GM18519 (cell line): ENCODE data around the gene GTF2E1.
"Not testable (repeated sequence)": the region's sequence is repeated elsewhere in the genome, so short reads cannot be mapped to it uniquely, and the experiment has no call there.

ENCODE experiments used
- ATAC-seq: cut with Tn5 transposase; IDR thresholded peaks from one replicate; pipeline ENCODE4 v1.9.1; 2021; ENCODE audit warnings: mild to moderate bottlenecking, moderate library complexity; ENCODE audit not compliant: unreplicated experiment, low FRiP score

The GTF2E1 gene

DNA sequence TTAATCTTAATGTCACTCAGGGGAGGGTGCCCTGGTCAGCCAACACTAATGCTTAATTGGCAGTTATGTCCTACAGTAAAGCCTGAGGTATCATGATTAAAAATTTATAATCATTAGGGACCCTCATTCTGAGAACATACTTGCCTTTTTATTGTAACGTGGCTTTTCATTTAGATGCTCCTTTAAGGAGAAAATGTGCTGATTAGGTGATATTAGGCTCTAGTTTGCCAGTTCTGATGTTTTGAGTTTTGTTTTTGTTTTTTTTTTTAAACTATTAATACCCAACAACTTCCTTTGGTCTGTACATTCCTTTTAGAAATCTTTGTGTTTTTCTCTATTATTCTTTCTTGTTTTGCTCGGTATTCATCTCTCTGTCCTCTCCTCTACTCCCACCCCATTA lies 10.3 kb downstream of the GTF2E1 start:
- ATAC-seq: no peak

- no peak for ATAC-seq
These were observed 11.3 kb downstream of the GTF2E1 start for GRCh38 chr3:120753810-120754209.

DNA sequence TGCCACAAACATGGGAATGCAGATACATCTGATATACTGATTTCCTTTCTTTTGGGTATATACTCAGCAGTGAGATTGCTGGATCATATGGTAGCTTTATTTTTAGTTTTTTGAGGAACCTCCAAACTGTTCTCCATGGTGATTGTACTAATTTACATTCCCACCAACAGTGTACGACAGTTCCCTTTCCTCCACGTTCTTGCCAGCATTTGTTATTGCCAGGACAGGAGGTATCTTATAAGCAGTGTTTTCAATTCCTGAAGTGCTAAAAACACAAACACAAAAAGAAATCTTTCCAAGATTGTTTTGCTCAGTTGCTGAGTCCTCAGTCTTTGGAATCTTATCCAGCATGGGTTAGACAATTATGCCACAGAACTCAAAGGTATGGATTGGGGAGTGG lies 13.5 kb downstream of the GTF2E1 start:
- ATAC-seq: no peak

DNA sequence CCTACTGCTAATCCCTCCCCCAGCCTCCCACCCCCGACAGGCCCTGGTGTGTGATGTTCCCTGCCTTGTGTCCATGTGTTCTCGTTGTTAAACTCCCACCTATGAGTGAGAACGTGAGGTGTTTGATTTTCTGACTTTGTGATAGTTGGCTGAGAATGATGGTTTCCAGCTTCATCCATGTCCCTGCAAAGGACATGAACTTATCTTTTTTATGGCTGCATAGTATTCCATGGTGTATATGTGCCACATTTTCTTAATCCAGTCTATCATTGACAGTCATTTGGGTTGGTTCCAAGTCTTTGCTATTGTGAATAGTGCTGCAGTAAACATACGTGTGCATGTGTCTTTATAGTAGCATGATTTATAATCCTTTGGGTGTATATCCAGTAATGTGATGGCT lies 16.0 kb downstream of the GTF2E1 start:
- not testable (repeated sequence) for ATAC-seq

- ATAC-seq: no peak
These were observed 20.1 kb downstream of the GTF2E1 start for GRCh38 chr3:120762615-120763014.

DNA sequence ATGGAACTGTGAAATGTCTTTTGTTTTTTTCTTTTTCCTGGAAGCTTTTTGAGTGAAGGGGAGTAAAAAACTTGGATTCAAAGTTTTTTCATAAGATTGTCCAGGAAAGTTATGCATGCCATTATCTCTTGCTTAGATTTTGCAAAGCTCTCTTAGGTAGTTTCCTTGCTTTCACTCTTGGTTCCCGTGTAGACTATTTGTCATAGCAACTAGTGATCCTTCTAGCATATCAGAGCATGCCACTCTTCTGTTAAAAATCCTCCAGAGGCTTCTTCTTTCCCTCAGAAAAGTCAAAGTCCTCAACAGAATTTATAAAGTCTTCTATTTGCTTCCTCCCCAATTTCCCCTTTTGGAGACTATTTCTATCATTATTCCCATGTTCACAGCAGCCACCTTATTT lies 21.1 kb downstream of the GTF2E1 start:
- peak; percentile 81 for ATAC-seq

DNA sequence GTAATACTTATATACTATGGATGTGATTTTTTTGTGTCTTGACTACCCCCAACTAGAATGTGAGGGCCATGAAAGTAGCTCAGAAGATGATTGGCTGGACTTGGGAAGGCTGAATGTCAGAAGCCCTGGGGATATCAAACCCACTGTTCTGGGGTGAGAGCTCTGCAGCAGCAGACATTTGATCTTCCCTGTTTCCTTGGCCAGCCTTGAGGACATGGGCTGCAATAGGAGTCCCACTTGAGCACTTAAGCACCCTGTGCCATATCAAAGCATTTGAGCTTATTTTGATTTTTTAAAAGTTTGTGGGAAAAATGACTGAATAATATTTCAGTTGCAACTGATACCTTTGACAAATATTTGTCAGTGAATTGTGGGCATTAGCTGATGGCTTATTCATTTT lies 21.7 kb downstream of the GTF2E1 start:
- no peak for ATAC-seq

- ATAC-seq: peak; percentile 40
These were observed 23.4 kb downstream of the GTF2E1 start for GRCh38 chr3:120765830-120766493.

- ATAC-seq: no peak
These were observed 24.0 kb downstream of the GTF2E1 start for GRCh38 chr3:120766576-120766975.

DNA sequence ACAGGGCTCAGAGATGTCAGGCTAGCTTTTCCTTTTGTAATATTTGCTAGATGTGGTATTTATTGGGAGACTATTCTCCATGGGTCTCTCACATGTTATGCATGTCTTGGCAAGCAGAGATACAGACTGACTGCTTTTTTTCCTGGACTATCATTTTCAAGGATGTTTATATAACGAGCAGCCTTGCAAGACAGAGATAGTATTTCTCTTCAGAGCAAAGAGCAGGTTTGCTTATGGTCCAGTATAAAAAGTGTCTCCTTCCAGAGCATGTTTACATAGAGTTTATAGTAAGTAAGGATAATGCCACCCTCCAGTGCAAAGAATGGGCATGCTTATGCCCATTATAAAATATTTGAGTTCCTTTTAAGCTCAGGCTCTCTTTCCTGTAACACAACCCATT lies 24.6 kb downstream of the GTF2E1 start:
- ATAC-seq: no peak

DNA sequence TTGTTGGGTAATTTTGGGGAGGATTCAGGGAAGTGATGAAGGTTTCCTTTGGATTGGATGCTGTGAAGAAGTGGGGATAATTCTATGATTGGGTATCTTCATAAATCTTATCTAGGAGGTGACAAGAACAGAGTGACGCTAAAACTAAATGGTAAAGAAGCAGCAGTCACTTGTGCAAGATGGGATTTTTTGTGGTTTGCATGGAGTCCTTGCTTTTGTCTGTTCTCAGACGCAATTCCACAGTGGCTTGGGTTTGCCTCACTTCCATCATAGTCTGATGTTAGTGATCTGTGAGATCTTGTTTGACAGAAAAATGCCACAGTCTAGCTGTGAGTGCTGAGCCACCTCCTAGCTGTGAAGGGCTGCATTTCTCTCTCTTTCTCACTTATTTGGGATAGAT lies 26.9 kb downstream of the GTF2E1 start:
- ATAC-seq: no peak

DNA sequence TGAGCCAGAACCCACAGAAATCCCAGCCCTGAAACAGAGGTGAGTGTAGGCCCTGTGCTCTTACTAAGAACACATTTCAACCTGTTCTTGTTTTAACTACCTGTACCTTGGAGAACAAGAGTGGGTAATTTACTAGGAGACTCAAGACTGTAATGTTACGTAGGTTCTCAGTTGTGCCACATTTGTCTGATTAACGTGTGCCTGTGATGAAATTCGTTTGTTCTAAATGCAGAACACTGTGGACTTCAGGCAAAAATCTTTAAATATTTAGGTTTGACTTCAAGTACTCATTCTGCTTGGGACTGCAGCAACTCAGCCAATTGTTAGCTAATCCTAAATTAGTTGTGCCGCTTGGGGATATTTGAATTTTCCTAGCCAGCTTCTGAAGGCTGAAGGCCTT lies 28.3 kb downstream of the GTF2E1 start:
- no peak for ATAC-seq

DNA sequence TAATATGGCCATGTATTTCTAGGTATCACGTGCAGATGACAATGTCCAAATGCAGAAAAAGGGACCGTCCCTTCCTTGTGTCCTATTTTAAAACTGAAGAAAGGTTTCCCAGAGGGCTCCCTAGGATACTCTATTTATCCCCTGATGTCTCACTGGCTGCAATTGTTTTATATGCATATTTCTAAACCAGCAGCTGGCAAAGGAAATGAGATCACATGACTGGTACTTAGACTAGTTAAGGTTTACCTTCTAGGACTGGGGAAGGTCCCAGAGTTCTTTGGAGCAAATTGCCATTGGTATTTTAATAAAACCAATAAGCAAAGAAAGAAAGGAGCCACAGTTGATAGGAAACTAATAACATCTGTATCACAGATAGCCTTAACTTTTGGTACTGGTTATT lies 29.5 kb downstream of the GTF2E1 start:
- ATAC-seq: no peak

- no peak for ATAC-seq
These were observed 31.4 kb downstream of the GTF2E1 start for GRCh38 chr3:120773932-120774331.

DNA sequence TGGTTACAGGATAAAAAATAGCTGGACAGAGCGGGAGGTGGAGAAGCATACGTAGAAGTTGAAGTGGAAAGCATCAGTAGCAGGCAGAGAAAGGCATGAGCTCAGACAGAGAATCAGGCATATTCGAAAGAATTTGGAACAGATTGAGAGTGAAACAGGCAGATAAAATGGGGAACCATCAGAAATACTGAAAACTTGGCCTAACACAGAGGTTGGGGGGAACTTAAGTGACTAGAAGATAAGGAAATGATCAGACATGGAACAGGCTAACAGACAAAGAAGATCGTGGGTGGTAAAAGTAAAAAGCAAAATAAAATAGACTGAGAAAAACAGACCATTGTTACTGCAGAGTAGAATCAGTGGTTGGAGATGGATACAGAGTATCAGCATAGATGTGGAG lies 32.9 kb downstream of the GTF2E1 start:
- ATAC-seq: no peak

GRCh38 chr3:120778776-120779175 lies 36.2 kb downstream of the GTF2E1 start:
- no peak for ATAC-seq

DNA sequence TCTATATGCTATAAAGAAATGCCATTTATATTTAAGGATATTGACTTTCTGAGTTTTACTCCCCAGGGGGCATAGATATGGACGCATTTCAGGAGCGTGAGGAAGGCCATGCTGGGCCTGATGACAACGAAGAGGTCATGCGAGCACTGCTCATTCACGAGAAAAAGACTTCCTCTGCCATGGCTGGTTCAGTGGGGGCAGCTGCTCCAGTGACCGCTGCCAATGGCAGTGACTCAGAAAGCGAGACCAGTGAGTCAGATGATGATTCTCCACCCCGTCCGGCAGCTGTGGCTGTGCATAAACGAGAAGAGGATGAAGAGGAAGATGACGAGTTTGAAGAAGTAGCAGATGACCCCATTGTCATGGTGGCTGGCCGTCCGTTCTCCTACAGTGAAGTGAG lies 38.4 kb downstream of the GTF2E1 start:
- ATAC-seq: peak; percentile 96

- peak; percentile 41 for ATAC-seq
These were observed 43.3 kb downstream of the GTF2E1 start for GRCh38 chr3:120785832-120786231.

DNA sequence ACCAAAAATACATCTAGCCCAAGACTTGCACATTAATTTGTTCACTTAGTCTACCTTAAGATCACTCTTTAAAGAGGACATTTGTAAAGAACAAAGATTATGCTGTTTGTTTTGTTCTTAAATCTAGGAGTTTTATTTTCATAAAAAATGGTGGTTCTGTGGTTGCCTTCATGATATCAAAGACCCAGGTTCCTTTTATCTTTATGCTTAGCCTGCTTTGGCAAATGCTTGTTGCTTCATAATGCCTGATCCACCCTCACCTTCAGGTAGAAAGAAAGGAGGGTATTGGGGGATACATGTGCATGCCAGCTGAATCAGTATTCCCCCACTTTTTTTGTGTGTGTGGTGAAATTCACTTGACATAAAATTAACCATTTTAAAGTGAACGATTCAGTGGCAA lies 48.5 kb downstream of the GTF2E1 start:
- no peak for ATAC-seq

DNA sequence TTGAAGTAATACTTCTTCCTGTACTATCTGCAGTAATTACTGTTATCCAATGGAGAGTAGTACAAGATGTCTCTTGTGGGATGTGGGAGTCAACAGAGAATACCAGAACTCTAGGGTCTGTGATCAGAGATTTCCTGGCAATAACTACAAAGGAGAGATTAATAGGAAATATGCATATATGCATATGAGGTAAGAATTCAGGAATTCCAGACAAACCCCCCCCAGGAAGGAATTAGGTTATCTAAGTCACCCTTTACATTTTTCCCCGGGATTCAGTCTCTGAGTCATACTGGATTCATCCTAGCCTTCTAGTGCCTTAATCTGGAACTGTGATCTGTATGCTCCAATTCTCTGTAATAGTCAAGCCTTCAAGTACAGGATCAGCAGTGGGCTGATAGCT lies 49.4 kb downstream of the GTF2E1 start:
- no peak for ATAC-seq

DNA sequence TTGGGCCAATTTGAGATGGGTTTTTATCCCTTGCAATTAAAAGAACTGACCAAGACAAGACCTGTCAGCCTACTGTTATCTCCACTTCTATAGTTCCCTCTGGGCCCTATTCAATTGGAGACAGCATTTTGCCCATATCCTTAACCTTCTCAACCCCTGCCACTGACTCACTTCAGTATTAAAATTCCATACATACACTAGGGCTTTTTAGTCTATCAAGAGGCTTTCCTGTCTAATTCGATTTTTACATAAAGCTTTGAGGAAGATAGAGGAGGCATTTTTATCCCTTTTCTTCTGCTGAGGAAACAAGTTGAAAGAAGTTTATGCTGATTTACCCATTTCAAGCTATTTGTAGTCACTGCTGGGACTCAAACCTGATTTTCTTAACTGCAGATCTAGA lies 51.1 kb downstream of the GTF2E1 start:
- ATAC-seq: no peak

DNA sequence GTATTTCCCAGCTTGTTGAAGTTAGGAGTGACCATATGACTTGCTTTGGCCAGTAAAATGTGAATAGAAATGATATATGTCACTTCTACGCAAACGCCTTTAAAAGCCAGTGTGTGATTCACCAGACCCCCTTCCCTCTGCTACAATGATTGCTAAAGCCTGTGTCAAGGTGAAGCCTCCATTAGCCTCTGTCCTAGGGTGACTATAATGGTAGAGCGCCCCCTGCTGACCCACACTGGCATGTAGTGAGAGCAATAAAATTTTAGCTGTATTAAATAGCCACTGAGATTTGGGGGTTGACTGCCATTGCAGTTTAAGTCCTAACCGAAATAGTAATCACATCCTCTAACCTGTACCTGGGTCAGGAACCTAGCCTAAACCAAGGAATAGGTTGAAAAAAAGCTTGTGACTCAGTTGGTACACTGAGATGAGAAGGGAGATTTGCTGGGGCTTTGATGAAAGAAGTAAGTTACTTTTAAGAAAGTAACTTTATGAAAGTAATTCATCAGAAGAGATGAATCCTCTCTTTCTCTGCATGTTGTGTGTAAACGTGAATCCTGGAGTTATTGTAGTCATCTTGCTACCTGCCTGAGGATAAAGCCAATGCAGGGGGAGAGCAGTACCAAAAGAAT lies 52.6 kb downstream of the GTF2E1 start:
- ATAC-seq: peak; percentile 89

- ATAC-seq: no peak
These were observed 53.4 kb downstream of the GTF2E1 start for GRCh38 chr3:120795959-120796358.
